Measurements from ENCODE around the gene PTCHD4. TPM values are rescaled to one million over a fixed set of nuclear protein-coding genes. Genes with fewer than 3 reads are reported as not detected.
A peak's percentile ranks its signal among the peaks of the same experiment; 100 is the strongest.

Gene PTCHD4
- total RNA-seq, 4 donors from 2014 or later = 1.2 to 2.6 (median 1.2) TPM; not detected in 1

DNA sequence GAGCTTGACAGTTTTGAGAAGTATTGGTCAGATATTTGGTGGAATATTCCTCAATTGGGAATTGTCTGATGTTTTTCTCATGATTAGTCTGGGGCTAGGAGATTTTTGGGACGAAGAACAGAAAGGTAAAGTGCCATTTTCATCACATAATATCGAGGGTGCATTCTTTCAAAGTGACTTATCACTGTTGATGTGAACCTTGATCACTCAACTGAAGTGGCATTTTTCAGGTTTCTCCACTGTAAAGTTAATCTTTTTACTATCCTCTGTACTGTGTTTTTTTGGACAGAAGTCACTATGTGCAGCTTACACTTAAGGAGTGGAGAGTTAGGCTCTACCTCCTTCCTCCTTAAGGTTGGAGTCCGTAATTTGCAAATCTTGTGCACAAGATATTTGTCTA lies 39.2 kb downstream of the PTCHD4 start:
- no peaks in the 10 kb centered on the region for H3K36me3 ChIP-seq
- no peak overlapping the region for H3K27ac ChIP-seq
- H3K27me3 ChIP-seq = peaks cover 41% of the 10 kb centered on the region
- 55 to 76% methylated on average over 3 of the region's 3 CpGs for WGBS, 2 donors (ENCODE audit: low coverage in 1 of 2)
- no peak overlapping the region for H3K4me3 ChIP-seq
- TF ChIP-seq, protein P1, sequence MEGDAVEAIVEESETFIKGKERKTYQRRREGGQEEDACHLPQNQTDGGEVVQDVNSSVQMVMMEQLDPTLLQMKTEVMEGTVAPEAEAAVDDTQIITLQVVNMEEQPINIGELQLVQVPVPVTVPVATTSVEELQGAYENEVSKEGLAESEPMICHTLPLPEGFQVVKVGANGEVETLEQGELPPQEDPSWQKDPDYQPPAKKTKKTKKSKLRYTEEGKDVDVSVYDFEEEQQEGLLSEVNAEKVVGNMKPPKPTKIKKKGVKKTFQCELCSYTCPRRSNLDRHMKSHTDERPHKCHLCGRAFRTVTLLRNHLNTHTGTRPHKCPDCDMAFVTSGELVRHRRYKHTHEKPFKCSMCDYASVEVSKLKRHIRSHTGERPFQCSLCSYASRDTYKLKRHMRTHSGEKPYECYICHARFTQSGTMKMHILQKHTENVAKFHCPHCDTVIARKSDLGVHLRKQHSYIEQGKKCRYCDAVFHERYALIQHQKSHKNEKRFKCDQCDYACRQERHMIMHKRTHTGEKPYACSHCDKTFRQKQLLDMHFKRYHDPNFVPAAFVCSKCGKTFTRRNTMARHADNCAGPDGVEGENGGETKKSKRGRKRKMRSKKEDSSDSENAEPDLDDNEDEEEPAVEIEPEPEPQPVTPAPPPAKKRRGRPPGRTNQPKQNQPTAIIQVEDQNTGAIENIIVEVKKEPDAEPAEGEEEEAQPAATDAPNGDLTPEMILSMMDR (IDR thresholded peaks at IDR 0.05) = no peak
- TF ChIP-seq POLR2A (IDR thresholded peaks at IDR 0.05) = no peak
- no peak for ATAC-seq
- H3K4me1 ChIP-seq = peaks cover 0 to 18% (median 4%) of the 10 kb centered on the region in 3 donors
- no peaks in the 10 kb centered on the region for H3K9me3 ChIP-seq

DNA sequence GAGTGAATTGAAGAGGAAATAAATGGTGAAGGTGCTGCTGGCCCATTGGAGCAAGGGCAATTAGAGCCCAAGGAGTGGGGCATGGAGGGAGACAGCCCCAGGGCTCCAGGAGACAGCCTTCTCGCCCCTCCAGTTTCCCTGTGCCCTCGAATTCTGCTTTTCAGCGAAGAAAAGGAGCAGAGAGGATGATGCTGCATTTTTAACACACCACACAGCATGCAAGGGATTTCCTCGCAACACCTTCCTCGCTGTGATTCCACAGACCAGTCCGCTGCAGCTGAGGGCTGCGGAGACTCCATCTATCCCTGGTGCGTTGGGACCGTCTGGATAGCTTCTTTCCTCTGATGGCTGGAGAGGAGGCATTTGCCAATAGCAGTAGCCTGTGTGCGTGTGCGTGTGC lies 41.7 kb downstream of the PTCHD4 start:
- peak overlapping the region in 1 of 2 donors; percentile 41 for H3K4me3 ChIP-seq
- WGBS, 2 donors (ENCODE audit: low coverage in 1 of 2) = 9% methylated on average over 6 of the region's 11 CpGs; no CpG with 5 or more reads in 1 of the 2 donors
- H3K9me3 ChIP-seq = no peaks in the 10 kb centered on the region
- TF ChIP-seq, protein P1 (IDR thresholded peaks at IDR 0.05) = no peak
- no peak for TF ChIP-seq POLR2AphosphoS5 (IDR thresholded peaks at IDR 0.05)
- no peak for TF ChIP-seq POLR2A (IDR thresholded peaks at IDR 0.05)
- TF ChIP-seq EP300 (IDR thresholded peaks at IDR 0.05) = no peak
- H3K27ac ChIP-seq = no peak overlapping the region
- no peak for ATAC-seq
- H3K27me3 ChIP-seq = peaks cover 41% of the 10 kb centered on the region
- peaks cover 0 to 18% (median 4%) of the 10 kb centered on the region in 3 donors for H3K4me1 ChIP-seq
- H3K36me3 ChIP-seq = no peaks in the 10 kb centered on the region

DNA sequence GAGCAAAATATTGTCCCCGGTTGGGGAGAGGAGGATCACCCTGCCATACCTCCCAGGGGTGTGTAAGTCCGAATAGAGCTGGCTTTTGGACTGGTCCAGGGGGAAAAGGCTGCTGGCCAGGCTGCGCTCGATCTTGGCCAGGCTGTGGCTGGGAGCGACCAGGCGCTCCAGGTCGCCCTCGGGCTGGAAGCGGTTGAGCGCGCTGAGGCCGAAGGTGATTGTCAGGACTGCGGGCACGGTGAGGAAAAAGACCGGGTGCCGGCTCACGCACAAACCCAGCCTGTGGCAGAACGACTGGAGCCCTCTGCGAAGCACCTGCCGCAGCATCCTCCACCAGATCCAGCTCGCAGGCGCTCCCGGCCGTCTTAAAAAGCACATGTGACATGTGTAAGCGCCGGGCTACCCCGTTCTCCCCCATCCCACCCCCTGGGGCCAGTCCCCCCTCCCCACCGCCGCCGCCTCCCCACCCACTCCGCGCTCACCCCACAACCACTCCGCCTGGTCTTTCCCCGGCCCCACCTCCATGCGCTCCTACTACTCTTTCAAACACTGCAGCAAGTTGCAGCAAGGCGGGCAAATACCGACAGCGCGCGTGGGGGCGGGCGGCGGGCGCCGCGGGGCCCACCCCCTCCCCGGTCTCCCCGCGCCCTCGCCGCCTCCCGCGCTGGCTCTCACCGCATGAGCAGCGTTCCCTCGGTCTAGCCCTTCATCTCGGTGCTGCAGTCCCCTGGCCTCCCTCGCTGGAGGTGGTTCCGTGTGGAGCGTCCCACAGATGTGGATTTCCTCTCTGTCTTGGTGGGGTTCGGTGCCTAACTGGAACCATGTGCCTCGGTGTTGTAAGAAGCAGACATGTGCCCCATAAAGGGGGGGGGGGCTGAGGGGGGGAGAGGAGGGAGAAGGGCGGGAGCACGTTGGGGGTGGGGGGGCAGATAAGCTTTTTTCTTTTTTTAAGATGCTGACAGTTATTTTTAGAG lies 42.4 kb downstream of the PTCHD4 start:
- ATAC-seq = no peak
- H3K27me3 ChIP-seq = peaks cover 39% of the 10 kb centered on the region
- 0 to 20% methylated on average over 2 of the region's 64 CpGs for WGBS, 2 donors (ENCODE audit: low coverage in 1 of 2)
- H3K4me3 ChIP-seq = peak overlapping the region; percentile 4 to 41
- no peaks in the 10 kb centered on the region for H3K9me3 ChIP-seq
- no peak overlapping the region for H3K27ac ChIP-seq
- no peaks in the 10 kb centered on the region for H3K36me3 ChIP-seq
- TF ChIP-seq POLR2A (IDR thresholded peaks at IDR 0.05) = no peak
- TF ChIP-seq POLR2AphosphoS5 (IDR thresholded peaks at IDR 0.05) = no peak
- peaks cover 0 to 18% (median 4%) of the 10 kb centered on the region in 3 donors for H3K4me1 ChIP-seq

DNA sequence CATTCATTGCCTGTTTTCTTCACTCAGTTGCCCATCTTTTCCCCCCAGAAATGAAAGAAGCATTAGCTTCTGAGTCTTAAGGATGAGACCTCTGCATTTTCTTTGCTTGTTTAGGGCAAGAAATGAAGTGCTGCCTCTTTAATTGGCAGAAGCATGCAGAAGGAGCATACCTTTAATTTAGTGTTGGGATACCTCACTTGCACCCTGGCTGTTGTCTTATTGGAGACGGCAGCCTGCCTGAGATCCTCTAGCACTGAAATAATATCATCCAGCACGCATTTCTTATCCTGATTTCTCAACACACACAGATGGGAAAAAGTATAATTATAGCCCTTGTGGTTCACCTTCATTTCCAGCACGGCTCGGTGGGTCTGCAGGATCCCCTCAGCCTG lies 43.1 kb downstream of the PTCHD4 start:
- Histone ChIP-seq H3K27me3 (peaks cover 39% of the 10 kb centered on the region), H3K27ac (no peak overlapping the region), H3K9me3 (no peaks in the 10 kb centered on the region), H3K36me3 (no peaks in the 10 kb centered on the region), H3K4me3 (no peak overlapping the region), H3K4me1 (peaks cover 0 to 18% (median 4%) of the 10 kb centered on the region in 3 donors)
- 8 to 18% methylated on average over 2 to 4 of the region's 4 CpGs for WGBS, 2 donors (ENCODE audit: low coverage in 1 of 2)
- TF ChIP-seq POLR2AphosphoS5 (IDR thresholded peaks at IDR 0.05) (no peak), POLR2A (IDR thresholded peaks at IDR 0.05) (no peak), EP300 (IDR thresholded peaks at IDR 0.05) (no peak)
- TF ChIP-seq, protein P1 (IDR thresholded peaks at IDR 0.05) = no peak
- no peak for ATAC-seq

DNA sequence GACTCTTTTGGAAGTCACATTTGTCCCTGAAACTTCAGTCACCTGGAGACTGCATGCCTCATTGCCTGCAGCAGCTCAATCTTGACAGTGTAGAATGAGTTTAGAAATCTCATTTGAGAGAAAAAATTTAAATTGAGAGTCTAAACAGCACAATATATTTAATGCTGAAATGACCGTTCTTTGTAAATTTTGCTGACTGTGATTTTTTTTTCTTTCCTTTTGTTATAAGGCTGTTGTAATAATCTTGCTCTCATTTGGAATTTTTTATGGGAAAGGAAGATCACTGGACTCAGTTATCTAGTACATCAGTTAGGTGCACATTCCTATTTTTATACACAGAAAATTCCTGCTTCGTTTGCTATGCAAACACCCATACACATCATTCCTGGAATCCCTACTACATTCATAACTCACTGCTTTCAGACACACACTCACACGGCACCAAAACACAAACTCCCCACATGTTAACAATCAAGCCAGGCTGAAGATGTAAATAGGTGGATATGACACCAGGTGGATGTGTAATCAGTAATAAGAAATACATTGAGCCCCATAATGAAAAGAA lies 43.8 kb downstream of the PTCHD4 start:
- TF ChIP-seq EP300 (IDR thresholded peaks at IDR 0.05) (no peak), POLR2AphosphoS5 (IDR thresholded peaks at IDR 0.05) (no peak), POLR2A (IDR thresholded peaks at IDR 0.05) (no peak)
- TF ChIP-seq, protein P1 (IDR thresholded peaks at IDR 0.05) = no peak
- WGBS, 2 donors (ENCODE audit: low coverage in 1 of 2) = 55 to 60% methylated on average over 3 of the region's 3 CpGs
- peaks cover 0 to 18% (median 4%) of the 10 kb centered on the region in 3 donors for H3K4me1 ChIP-seq

More for the DNA sequence above, 43.8 kb downstream of the PTCHD4 start:
- no peaks in the 10 kb centered on the region for H3K9me3 ChIP-seq
- no peaks in the 10 kb centered on the region for H3K36me3 ChIP-seq
- ATAC-seq = no peak
- H3K27ac ChIP-seq = no peak overlapping the region
- peaks cover 39% of the 10 kb centered on the region for H3K27me3 ChIP-seq
- H3K4me3 ChIP-seq = no peak overlapping the region
